Activated T-helper 1 cell treated with anti-CD3 and anti-CD28 coated beads, Interleukin-12 subunit alpha, Interleukin-12 subunit beta, Interleukin-2, Interleukin-4 antibody, amounts not matched to agents 30 ng/mL and 10 ng/mL and 1 ng/mL, durations not matched to agents 14 hours and 24 hours and 36 hours (primary cell): ENCODE measurements around the gene SLC30A4. TPM values are rescaled to one million over a fixed set of nuclear protein-coding genes. Genes with fewer than 3 reads are reported as not detected.

Experiments used
- DNase-seq: peaks from one replicate; pipeline ENCODE4 v3.0.0; 2021; ENCODE audit warnings: low spot score
- H3K27ac Mint-ChIP-seq: one replicate; pipeline ENCODE4 v1.8.0; 2021; ENCODE audit warnings: mild to moderate bottlenecking, mixed read lengths
- H3K27me3 Mint-ChIP-seq: one replicate; pipeline ENCODE4 v1.8.0; 2022; ENCODE audit warnings: mild to moderate bottlenecking, moderate library complexity, mixed read lengths; ENCODE audit not compliant: insufficient read depth
- H3K36me3 Mint-ChIP-seq: one replicate; pipeline ENCODE4 v1.8.0; 2021; ENCODE audit warnings: low read depth, mixed read lengths
- H3K4me1 Mint-ChIP-seq: one replicate; pipeline ENCODE4 v1.8.0; 2021; ENCODE audit warnings: low read depth, mixed read lengths
- H3K4me3 Mint-ChIP-seq: one replicate; pipeline ENCODE4 v1.8.0; 2021; ENCODE audit warnings: mild to moderate bottlenecking, moderate library complexity, mixed read lengths
- H3K9me3 Mint-ChIP-seq: one replicate; pipeline ENCODE4 v1.8.0; 2021; ENCODE audit warnings: mixed read lengths
- intact Hi-C: fragments of 100-400 bp; cut with micrococcal nuclease; formaldehyde crosslinking; loops from one replicate; pipeline ENCODE4 v1.15.1; 2024
- total RNA-seq: library from RNA; stranded (reverse); gene quantifications from 2 replicates; pipeline ENCODE4 v1.2.3, GENCODE V29; 2022

The SLC30A4 gene
- total RNA-seq, 1 donor from 2014 or later, result 1.6 TPM

DNA sequence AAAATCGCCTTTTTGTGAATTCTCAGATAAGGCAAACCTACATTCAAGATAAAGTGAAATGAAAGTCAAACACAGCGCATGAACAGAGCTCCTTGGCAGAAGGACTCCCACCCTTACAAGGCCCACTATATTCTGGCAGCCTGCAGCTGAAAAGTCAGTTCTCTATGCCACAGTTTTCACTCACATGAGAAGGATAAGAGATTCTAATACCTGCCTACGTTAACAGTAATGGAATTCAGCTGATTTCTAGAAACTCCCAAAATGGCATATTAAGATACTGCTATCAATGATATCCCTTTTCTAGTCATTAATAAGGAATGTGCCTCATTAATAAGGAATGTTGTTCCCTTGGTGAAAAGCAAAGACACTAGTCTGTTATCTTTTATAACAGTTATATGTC is 27.0 kb downstream of the SLC30A4 start:
- no peak for DNase-seq
- Mint-ChIP-seq H3K27ac (no peak overlapping the region), H3K4me1 (no peaks in the 10 kb centered on the region), H3K9me3 (no peaks in the 10 kb centered on the region), H3K4me3 (no peak overlapping the region), H3K27me3 (no peaks in the 10 kb centered on the region), H3K36me3 (no peaks in the 10 kb centered on the region)
- intact Hi-C loops, result no loop called here

DNA sequence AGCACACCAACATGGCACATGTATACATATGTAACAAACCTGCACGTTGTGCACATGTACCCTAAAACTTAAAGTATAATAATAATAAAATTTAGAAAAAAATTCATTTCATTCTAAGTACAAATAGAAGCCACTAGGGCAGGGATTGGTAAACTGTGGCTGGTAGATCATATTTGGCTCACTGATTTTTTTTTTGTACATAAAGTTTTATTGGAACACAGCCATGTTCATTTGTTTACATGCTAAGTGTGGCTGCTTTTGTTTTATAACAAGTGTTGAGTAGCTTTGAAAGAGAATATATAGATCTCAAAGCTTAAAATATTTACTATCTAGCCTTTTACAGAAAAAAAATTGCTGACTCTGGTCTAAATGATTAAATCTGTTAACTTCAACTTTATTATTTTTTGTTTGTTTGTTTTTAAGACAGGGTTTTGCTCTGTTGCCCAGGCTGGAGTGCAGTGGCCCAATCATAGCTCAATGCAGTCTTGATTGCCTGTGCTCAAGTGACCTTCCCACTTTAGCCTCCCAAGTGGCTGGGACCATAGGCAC is 32.8 kb downstream of the SLC30A4 start:
- Mint-ChIP-seq H3K27me3 (no peaks in the 10 kb centered on the region), H3K36me3 (no peaks in the 10 kb centered on the region), H3K9me3 (no peaks in the 10 kb centered on the region), H3K4me1 (no peaks in the 10 kb centered on the region), H3K4me3 (no peak overlapping the region), H3K27ac (no peak overlapping the region)
- no peak for DNase-seq
- intact Hi-C loops, result no loop called here

DNA sequence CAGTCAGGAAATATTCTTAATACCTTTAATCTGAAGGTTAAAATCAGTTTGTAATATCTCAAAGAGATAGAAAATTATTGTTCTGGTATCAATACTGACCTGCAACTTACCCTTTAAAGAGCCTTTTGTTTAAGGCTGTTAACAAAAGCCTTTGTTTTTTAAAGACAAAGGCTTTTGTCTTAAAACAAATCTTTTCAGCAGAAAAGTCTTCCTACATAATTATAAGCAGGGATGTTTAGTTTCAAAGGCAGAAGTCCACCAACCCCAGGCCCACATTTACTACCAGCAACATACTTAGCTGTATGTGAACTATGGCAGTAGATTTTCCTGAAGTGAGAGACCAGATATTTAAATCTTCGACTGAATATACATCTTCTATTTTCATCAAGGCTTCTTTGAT is 36.2 kb downstream of the SLC30A4 start:
- Mint-ChIP-seq H3K4me1 (no peaks in the 10 kb centered on the region), H3K36me3 (no peaks in the 10 kb centered on the region), H3K27ac (no peak overlapping the region), H3K27me3 (no peaks in the 10 kb centered on the region), H3K9me3 (no peaks in the 10 kb centered on the region), H3K4me3 (no peak overlapping the region)
- no peak for DNase-seq
- intact Hi-C loops, result no loop called here

DNA sequence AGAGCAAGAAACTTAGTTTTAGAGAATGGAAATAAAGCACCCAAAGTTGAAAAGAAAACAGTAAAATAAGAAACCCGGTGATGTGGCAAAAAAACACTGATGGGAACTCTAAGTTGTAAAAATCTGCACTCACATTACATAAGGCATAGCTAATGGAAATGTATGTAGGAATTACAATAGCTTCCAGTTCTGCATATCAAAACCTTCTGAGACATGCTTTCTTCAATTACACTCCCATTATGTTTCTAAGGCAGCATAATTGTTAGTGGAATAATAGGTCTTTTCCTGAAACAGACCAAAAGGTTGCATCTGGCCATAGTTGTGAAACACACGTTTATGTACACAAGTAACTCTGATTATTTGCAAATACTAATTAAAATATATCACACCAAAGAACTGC is 41.4 kb downstream of the SLC30A4 start:
- Mint-ChIP-seq H3K4me3 (no peak overlapping the region), H3K36me3 (no peaks in the 10 kb centered on the region), H3K27me3 (no peaks in the 10 kb centered on the region), H3K27ac (no peak overlapping the region), H3K4me1 (no peaks in the 10 kb centered on the region), H3K9me3 (no peaks in the 10 kb centered on the region)
- DNase-seq, result no peak
- intact Hi-C loops, result no loop called here

DNA sequence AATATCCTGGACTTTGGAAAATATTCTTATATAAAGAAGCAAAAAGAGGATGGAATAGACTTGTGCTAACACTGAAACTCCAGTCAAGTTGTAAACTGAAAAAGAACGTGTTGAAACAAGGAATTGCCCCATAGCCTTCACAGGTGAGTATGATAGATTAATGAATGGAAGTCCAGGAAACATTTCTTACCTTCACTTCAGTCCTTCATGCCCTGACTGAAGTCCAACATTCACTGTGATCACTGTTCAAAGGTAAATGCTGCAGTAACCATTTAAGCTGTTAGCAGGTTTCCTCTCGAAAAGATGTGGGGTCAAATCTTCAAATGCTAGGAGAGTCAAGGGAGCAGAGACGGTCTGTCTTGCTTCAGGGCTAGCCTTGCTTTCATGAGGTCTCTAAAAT is 46.1 kb downstream of the SLC30A4 start:
- Mint-ChIP-seq H3K4me3 (no peak overlapping the region), H3K36me3 (no peaks in the 10 kb centered on the region), H3K9me3 (no peaks in the 10 kb centered on the region), H3K27me3 (peaks cover 2% of the 10 kb centered on the region), H3K4me1 (no peaks in the 10 kb centered on the region), H3K27ac (no peak overlapping the region)
- no peak for DNase-seq
- intact Hi-C loops, result no loop called here

DNA sequence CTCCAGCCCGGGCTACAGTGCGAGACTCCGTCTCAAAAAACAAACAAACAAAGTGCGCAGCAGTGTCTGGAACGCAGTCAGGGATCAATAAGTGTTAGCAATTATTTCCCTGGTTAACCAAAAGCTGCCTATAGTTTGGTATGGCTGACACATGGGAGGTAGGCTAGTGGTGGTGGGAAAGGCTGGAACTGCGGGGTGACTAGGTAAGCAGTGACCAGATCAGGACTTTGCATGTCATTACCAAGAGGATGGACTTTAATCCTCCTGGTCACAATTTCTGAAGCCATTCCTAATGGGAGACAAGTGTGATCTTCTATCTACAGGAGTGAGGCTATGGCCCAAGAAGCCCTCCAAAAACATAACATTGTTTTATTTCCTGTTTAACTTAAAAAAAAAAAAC is 47.8 kb downstream of the SLC30A4 start:
- H3K27me3 Mint-ChIP-seq, result peaks cover 12% of the 10 kb centered on the region

DNA sequence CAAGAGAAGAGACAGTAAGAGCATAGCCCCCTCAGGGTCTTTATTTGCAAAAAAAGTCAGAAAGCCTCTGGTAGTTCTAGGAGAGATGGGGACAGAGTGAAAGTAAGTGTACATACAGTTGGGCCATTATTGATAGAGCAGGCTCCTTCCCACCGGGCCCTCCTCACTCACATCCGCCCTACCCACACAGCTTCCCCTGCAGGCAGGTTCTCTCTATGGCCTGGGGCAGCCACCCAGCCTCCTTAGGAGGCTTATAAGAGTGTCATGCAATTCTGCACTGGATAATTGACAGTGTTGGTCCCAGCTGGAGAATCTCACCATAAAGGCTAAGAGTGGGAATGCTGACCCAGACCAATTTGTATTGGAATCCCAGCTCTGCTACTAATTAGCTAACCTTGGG is 49.5 kb downstream of the SLC30A4 start:
- no peak for DNase-seq
- Mint-ChIP-seq H3K27ac (no peak overlapping the region), H3K4me3 (no peak overlapping the region), H3K36me3 (no peaks in the 10 kb centered on the region), H3K9me3 (no peaks in the 10 kb centered on the region), H3K27me3 (peaks cover 24% of the 10 kb centered on the region), H3K4me1 (no peaks in the 10 kb centered on the region)
- intact Hi-C loops, result no loop called here

More for the DNA sequence above, 47.8 kb downstream of the SLC30A4 start:
- H3K36me3 Mint-ChIP-seq, result no peaks in the 10 kb centered on the region
- no peak overlapping the region for H3K27ac Mint-ChIP-seq
- H3K4me3 Mint-ChIP-seq, result no peak overlapping the region
- intact Hi-C loops, result no loop called here
- H3K9me3 Mint-ChIP-seq, result no peaks in the 10 kb centered on the region
- DNase-seq, result no peak
- H3K4me1 Mint-ChIP-seq, result no peaks in the 10 kb centered on the region

DNA sequence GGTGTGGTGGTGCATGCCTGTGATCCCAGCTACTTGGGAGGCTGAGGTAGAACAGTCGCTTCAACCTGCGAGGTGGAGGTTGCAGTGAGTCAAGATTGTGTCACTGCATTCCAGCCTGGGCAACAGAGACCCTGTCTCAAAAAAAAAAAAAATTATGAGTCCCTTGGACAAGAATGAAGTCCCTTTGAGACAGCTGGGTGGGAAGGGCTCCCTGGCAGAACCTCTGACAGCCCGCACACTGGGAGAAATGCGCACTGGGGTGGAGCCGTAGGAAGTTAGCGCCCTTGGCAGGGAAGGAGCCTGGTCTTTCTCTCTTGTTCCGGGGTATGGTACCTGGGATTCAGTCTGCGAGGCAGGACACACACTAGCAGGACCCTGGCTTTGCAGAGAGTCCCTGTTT is 51.4 kb downstream of the SLC30A4 start:
- no peak overlapping the region for H3K4me3 Mint-ChIP-seq
- intact Hi-C loops, result no loop called here
- H3K4me1 Mint-ChIP-seq, result no peaks in the 10 kb centered on the region
- peaks cover 27% of the 10 kb centered on the region for H3K27me3 Mint-ChIP-seq
- H3K36me3 Mint-ChIP-seq, result no peaks in the 10 kb centered on the region
- no peak overlapping the region for H3K27ac Mint-ChIP-seq
- no peak for DNase-seq
- H3K9me3 Mint-ChIP-seq, result no peaks in the 10 kb centered on the region

DNA sequence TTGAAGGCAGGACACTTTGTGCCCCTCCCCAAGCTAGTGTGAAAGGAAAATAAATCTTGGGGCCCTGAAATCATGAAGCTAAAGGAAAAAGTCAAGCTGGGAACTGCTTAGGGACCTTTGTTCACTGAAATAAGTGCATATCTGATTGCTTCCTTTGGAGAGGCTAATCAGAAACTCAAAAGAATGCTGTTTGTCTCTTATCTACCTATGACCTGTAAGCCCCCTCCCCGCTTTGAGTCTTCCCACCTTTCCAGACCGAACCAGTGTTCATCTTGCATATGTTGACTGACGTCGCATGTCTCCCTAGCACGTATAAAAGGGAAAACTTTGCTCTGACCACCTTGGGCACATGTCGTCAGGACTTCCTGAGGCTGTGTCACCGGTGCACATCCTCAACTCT is 53.1 kb downstream of the SLC30A4 start:
- DNase-seq, result no peak
- Mint-ChIP-seq H3K9me3 (no peaks in the 10 kb centered on the region), H3K36me3 (no peaks in the 10 kb centered on the region), H3K4me3 (no peak overlapping the region), H3K27ac (no peak overlapping the region), H3K4me1 (no peaks in the 10 kb centered on the region), H3K27me3 (peaks cover 31% of the 10 kb centered on the region)
- intact Hi-C loops, result no loop called here

DNA sequence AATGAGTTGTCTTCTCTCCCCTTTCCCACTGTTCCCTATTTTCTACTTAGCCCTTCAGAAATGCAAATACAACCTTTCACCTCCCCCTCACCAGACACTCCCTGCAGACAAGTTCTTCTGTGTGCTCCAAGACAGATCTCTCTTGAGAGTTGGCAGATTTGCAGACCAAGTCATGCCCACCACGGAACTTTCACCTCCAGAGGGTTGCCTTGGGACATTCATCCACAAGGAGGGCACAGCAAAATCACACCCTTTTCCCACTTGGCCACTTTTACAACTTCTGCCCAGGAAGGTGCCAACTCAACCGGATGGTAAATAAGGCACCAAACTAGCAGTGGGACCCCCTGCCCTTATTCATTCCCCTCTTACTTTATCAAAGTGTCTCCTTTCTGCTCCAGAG is 53.5 kb downstream of the SLC30A4 start:
- no peak overlapping the region for H3K27ac Mint-ChIP-seq
- H3K27me3 Mint-ChIP-seq, result peaks cover 32% of the 10 kb centered on the region
- DNase-seq, result no peak
- intact Hi-C loops, result no loop called here
- peaks cover 1% of the 10 kb centered on the region for H3K9me3 Mint-ChIP-seq
- no peaks in the 10 kb centered on the region for H3K4me1 Mint-ChIP-seq
- H3K4me3 Mint-ChIP-seq, result no peak overlapping the region
- no peaks in the 10 kb centered on the region for H3K36me3 Mint-ChIP-seq

DNA sequence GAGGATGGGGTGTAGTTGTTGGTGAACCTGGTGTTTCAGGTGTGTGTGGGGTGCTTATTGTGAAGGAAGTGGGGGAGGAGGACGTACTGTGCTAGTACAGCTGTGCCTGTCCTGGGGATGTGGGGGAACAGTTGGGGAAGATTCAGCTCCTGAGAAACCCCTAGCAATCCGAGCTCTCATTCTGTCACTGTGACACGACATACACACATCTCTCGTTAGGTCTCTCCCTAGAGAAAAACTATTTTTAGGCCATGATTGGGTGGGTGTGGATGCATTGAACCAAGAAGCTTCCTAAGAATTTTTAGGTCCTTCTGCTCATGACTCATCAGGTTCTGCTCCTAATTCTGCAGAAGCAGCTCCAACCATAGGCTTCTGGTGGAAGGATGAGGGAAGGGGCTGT is 54.3 kb downstream of the SLC30A4 start:
- no peak for DNase-seq
- intact Hi-C loops, result no loop called here
- Mint-ChIP-seq H3K27me3 (peaks cover 33% of the 10 kb centered on the region), H3K4me3 (no peak overlapping the region), H3K36me3 (no peaks in the 10 kb centered on the region), H3K4me1 (no peaks in the 10 kb centered on the region), H3K27ac (no peak overlapping the region), H3K9me3 (peaks cover 4% of the 10 kb centered on the region)

DNA sequence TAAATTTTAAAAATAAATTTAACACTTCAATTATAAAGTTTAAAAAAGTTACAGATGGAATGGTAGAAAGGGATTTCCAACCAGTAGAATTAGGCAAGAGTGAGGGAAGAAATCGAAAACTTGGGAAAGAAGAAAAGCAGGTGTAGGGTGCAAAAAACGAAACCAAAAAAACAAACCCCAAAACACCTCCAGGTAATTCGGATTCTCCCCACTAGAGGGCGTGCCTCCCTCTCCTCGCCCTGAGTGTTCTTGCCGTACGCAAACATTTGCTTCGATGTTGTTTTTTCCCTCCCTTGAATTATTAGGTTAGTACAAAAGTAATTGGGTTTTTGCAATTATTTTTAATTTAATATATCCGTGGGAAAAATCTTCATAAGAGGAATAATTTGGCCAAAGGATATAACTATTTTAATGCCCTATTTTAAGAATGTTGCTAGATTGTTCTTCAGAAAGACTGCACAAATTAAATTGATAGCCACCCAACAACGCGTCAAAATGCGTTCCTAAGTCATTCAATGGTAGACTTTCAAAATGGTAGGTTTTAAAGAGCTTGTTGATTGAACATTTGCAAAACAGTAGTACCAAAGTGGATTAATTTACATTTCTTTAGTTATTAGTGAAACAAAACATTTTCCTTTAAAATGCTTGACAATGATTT is 63.7 kb downstream of the SLC30A4 start:
- no peak overlapping the region for H3K27ac Mint-ChIP-seq
- intact Hi-C loops, result loop anchor here (1.0 to 10.0 kb wide), 10 partner anchors 37 to 1634 kb away; partner anchors contain the start of genes BLOC1S6, MFAP1, SLC30A4 and WDR76

DNA sequence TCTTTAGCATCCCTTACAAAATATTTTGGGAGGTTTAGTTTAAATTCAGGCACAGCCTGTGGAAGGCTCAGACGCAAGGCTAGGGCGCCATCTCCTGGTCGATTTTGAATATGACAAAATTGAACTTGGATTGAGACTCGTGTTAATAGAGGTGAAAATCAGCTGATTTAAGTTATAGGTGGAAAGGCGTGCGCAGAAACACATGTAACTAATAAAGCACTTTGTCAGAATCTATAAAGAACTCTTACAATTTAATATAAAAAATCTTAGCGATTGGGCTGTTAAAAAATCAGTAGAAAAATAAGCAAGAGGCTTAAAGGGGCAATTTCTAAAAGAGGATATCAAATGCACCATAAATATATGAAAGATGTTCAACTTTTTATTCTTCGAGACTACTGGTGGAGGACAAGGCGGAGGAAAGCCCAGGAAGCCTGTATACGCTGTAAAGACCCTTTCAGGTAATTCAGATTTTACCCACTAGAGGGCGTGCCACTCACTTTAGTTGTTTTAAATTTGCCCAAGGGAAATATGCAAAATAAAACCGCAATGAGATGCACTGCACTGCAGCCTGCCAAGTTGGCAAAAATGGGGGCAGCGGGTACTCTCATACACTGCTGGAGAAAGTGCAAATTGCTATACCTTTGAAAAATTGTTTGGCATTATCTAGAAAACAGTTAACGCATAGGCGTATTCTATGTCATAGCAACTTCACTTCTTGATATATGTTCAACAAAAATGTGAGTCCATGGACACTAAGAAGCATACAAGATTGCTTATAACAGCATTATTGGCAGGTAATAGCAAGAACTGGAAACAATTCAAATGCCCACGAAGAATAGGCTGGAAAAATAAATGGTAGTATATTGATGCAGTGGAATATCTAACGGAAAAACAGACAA is 64.7 kb downstream of the SLC30A4 start:
- peak overlapping the region; percentile 91 for H3K27ac Mint-ChIP-seq

More for the DNA sequence above, 63.7 kb downstream of the SLC30A4 start:
- Mint-ChIP-seq H3K9me3 (peaks cover 2% of the 10 kb centered on the region), H3K4me3 (peak overlapping the region; percentile 76), H3K4me1 (peaks cover 44% of the 10 kb centered on the region), H3K36me3 (no peaks in the 10 kb centered on the region), H3K27me3 (no peaks in the 10 kb centered on the region)
- peak; percentile 74 for DNase-seq

More for the DNA sequence above, 64.7 kb downstream of the SLC30A4 start:
- intact Hi-C loops, result loop anchor here (1.0 to 10.0 kb wide), 13 partner anchors 28 to 1633 kb away; partner anchors contain the start of genes BLOC1S6, MFAP1, SLC30A4 and WDR76
- Mint-ChIP-seq H3K36me3 (no peaks in the 10 kb centered on the region), H3K9me3 (no peaks in the 10 kb centered on the region), H3K4me3 (peak overlapping the region; percentile 76), H3K27me3 (no peaks in the 10 kb centered on the region), H3K4me1 (peaks cover 49% of the 10 kb centered on the region)
- peak; percentile 72 for DNase-seq
